ENCODE data around the gene FRMD5.
"Not testable (repeated sequence)": the region's sequence is repeated elsewhere in the genome, so short reads cannot be mapped to it uniquely, and the experiment has no call there.

Gene FRMD5

GRCh38 chr15:44195151-44195740, at the start of gene FRMD5:
Gene FRMD5, minus strand, starts transcription at chr15:44195271.
- peak; percentile 74 to 88 (median 75) for DNase-seq (ENCODE audit: low read depth in 3 of 3)

DNA sequence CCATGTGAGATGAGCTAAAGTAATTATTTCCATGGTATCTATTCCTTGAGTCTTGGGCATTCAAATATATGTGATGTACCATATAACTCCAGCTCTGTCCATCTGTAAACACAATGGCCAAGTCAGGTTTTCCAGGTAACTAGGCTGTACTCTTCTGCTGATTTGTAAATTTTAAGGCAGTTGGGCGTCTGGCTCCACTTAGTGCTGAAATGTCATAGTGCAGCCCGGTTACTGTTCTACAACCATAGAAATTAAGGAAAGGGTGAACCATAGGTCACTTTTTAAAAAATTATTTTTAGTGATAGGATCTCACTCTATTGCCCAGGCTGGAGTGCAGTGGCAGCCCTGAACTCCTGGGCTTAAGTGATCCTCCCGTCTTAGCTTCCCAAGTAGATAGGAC, 48.8 kb upstream of the FRMD5 start:
- no peak for DNase-seq (ENCODE audit: low read depth in 3 of 3)

GRCh38 chr15:44243141-44243540, 48.1 kb upstream of the FRMD5 start:
- DNase-seq (ENCODE audit: low read depth in 3 of 3): no peak

DNA sequence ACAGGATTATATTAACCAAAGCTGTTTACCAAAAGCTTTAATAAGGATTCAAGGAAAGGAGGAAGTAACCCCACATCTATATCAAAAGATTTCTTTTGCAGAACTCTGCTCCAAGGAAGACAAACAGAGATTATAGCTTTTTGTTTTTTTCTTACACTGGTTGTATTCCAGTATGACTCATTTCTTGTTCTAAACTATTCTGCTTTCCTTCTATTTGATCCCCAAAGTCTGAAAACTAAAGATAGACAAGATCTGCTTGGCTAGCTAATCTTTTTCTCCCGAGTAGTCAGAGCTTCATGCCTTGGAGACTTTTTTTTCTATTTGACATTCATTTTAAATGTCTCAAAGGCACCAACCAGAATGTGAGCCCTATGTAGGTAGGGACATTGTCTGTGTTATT, 36.8 kb upstream of the FRMD5 start:
- no peak for DNase-seq (ENCODE audit: low read depth in 3 of 3)

DNA sequence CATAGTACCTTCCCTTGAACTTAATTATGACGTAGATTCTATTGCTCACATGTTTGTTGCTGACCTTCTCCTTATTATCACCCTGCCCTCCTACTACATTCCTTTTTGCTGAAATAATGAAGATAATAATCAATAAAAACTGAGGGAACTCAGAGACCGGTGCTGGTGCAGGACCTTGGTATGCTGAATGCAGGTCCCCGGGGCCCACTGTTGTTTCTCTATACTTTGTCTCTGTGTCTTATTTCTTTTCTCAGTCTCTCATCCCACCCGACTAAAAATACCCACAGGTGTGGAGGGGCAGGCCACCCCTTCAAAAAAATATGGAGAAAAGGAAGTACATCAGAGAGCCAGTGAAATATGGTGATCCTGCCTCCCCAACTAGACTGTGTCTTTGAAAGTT, 34.2 kb upstream of the FRMD5 start:
- DNase-seq (ENCODE audit: low read depth in 3 of 3): not testable (repeated sequence)

DNA sequence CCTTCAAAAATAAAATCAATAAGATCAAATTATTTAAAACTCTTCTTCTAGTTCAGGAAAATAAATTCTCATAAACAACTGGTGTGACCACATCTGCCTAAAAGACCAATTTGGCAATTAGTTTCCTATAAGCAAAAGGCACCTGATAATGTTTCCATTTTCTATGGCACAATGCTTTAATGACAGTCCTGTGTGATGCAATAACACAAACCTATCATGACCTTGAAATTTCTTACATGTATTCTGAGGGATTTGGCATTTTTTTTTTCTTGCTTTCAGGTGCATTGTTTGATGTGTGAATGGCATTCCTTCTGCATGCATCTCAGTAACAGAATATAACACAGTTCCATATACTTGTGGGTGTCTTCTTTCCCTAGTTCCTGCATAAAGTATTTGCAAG, 32.5 kb upstream of the FRMD5 start:
- no peak for DNase-seq (ENCODE audit: low read depth in 3 of 3)

- not testable (repeated sequence) for DNase-seq (ENCODE audit: low read depth in 3 of 3)
These were observed 31.9 kb upstream of the FRMD5 start for GRCh38 chr15:44227001-44227400.

GRCh38 chr15:44222478-44222877, 27.4 kb upstream of the FRMD5 start:
- DNase-seq (ENCODE audit: low read depth in 3 of 3): no peak

DNA sequence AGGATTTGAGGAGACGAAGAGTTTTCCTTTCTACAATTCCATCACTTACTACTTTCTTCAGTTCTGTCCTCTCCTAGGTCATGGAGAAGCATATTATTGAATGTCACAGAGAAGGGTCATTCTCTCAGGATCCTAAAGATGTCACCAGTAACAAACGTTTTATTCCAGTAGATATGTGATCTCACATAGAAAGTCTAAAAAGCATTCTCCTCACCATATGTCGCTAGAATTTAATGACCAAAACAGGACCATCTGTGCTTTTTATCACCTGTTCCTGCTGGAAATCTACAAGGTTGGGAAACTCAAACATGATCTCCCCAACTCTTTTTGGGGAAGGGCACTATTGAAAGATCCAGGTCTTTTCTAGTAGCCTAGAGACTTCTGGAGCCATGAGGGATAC, 24.0 kb upstream of the FRMD5 start:
- no peak for DNase-seq (ENCODE audit: low read depth in 3 of 3)

DNA sequence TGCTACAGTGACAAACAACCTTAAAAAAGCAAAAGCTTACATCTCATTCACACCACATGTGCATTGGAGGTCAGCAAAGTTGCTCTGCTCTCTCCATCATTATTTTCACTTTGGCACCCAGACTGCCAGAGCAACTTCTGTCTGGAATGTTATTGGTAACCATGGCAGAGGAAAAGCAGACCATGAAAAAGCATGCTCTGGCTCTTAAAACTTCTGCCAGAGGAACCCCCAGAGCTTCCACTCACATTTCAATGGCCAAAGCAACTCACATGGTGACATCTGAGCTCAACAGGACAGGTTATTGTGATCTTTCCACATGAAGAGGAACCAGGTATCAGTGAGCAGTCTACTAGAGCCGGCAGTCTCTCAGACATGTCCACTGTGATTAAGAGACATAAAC, 21.9 kb upstream of the FRMD5 start:
- DNase-seq (ENCODE audit: low read depth in 3 of 3): no peak

- no peak for DNase-seq (ENCODE audit: low read depth in 3 of 3)
These were observed 20.5 kb upstream of the FRMD5 start for GRCh38 chr15:44215594-44215993.

DNA sequence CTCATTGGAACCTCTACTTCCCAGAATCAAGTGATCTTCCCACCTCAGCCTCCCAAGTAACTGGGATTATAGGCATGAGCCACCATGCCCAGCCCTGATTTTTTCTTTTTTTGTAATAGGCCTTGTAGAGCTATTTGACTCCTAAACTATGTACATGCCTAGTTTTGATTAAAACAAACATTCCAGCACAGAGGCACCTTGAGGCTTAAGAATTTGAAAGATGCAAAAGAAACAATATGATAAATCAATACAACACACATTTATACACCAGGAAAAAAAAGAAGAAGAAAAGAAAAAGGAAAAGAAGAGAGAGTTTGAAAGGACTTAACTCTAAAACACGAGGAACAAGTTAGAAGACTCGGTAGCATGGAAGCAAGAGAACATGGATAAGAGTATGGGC, 13.9 kb upstream of the FRMD5 start:
- DNase-seq (ENCODE audit: low read depth in 3 of 3): no peak

DNA sequence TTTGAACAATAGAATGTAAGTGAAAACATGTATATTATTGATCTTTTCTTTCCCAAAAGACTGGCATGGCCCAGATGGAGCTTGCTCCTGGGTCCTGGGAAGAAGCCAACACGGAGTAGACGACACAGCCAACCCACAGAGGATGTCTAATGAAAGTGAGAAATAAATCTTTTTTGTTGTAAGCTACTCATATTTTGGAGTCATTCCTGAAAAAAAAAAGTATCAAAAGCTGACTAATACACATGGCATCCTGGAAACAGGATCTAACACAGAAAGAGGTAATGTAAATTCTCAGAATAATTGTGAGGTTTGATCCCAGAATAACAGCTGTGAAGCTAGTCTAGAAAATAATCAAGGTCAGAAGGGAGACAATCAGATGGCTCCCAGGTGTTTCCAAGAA, 12.6 kb upstream of the FRMD5 start:
- DNase-seq (ENCODE audit: low read depth in 3 of 3): no peak

DNA sequence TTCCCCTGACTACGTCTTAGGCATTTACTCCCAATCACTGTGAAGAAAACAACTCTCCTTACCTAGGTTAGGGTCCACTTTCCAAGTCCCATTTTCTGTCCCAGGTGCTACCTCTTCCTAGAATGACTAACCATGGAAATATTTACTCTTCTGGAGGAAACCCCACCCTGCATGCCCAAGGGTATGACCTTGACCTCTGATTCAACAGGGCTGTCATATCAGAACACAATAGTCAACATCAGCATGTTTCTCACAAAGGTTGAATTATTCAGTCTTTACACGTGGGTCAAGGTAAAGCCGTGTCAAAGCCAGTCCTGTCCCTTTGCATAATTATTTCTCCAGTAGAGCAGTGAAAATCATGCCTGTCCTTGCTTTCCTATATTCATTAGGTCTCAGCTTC, 4.3 kb upstream of the FRMD5 start:
- DNase-seq (ENCODE audit: low read depth in 3 of 3): no peak

GRCh38 chr15:44194323-44195150, 534 bp downstream of the FRMD5 start:
- DNase-seq (ENCODE audit: low read depth in 3 of 3): peak in 2 of 3 experiments; percentile 8 to 44

- DNase-seq (ENCODE audit: low read depth in 3 of 3): no peak
These were observed 1.3 kb downstream of the FRMD5 start for GRCh38 chr15:44193651-44194322.

DNA sequence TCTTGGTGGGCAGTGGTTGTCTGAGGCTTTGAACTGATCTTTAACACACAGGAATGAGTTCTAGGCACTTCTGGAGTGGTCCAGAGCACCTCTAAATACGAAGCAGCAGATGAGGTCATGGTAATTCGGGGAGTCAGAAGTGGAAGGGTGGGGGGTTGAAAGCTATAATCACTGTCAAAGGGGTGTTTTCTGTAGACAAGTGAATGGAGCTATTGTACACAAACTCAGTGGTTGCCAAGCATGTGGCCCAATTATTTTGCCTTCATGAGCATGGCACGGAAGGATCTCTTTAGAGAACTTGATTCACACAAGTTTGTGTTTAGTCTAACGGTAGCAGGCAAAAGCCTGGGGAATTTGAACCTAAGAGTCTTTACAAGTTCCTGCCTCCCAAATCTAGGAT, 6.3 kb downstream of the FRMD5 start:
- DNase-seq (ENCODE audit: low read depth in 3 of 3): no peak

DNA sequence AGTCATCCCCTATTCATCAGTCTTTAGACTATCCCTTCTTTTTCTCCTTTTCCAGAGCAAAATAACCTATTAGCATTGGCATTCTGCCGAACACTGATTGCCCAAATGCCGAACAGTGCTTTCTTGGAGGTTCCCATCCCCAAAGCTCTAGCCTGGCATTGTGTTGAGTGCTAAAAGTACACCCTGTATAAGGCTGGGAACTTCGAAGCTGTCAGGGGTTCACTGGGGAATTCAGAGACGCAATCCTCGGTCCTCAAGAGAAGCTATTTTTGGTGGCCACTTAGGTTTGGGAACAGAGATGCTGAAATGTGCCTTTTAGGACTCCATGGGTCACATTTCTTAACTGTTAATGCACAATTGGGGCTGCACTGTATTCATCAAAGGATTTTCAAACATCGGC, 8.4 kb downstream of the FRMD5 start:
- no peak for DNase-seq (ENCODE audit: low read depth in 3 of 3)

- DNase-seq (ENCODE audit: low read depth in 3 of 3): no peak
These were observed 11.7 kb downstream of the FRMD5 start for GRCh38 chr15:44183363-44183762.

DNA sequence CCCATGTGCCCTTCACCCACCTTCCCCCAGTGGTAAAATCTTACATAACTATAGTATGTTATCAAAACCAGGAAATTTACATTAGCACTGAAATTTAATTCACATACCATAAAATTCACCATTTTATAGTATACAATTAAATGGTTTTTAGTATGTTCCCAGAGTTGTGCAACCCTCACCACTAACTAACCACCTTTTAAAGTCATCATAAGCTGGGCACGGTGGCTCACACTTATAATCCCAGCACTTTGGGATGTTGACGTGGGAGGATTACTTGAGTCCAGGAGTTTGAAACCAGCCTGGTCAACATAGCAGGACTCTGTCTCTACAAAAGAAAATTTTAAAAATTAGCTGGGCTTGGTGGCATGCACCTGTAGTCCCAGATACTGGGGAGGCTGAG, 13.7 kb downstream of the FRMD5 start:
- DNase-seq (ENCODE audit: low read depth in 3 of 3): no peak

DNA sequence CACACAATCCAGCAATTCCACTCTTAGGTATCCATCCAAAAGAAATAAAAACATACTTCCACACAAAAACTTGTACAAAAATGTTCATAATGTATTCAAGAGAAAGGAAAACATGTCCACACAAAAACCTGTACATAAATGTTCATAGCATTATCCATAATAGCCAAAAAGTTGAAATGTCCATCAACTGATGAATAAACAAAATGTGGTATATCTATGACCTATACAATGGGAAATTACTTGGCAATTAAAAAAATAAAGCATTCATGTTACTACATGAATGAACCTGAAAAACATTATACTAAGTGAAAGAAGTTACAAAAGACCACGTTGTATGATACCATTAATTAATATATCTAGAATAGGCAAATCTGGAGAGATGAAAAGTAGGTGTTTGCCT, 17.9 kb downstream of the FRMD5 start:
- no peak for DNase-seq (ENCODE audit: low read depth in 3 of 3)

DNA sequence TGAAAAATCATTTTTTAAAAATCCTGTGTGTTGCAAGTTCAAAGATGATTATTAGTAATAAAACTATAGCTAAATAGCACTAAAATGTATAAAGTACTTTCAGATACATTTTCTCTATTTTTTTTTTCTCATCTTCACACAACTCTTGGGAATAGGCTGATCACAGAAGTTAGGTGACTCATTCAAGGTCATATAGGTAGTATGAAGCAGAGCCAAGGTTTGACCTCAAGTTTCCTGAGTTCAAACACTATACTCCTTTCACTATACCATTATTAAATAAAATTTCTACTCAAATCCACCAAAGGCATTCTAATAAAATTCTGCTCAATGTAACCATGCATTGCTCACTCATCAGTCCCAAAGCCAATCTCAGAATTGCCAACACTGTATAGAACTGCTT, 21.3 kb downstream of the FRMD5 start:
- no peak for DNase-seq (ENCODE audit: low read depth in 3 of 3)

- DNase-seq (ENCODE audit: low read depth in 3 of 3): no peak
These were observed 31.7 kb downstream of the FRMD5 start for GRCh38 chr15:44163370-44163769.

Data from stimulated activated CD4-positive, alpha-beta T cell treated with anti-CD3 and anti-CD28 coated beads, TNF-alpha, amount 100 ng/mL, for 24 hours (primary cell).